CD14-positive monocyte (primary cell): ENCODE data around the gene TANGO6. TPM values are rescaled to one million over a fixed set of nuclear protein-coding genes. Genes with fewer than 3 reads are reported as not detected.
"Not testable (repeated sequence)": the region's sequence is repeated elsewhere in the genome, so short reads cannot be mapped to it uniquely, and the experiment has no call there.

Experiments
- DNase-seq, 3 donors: peaks; one replicate each; pipeline ENCODE4 v3.0.0-alpha.2; 2011 to 2022
- H2AFZ ChIP-seq: 2 replicates; pipeline ENCODE4 v1.6.0; 2012; ENCODE audit warnings: mild to moderate bottlenecking, low read depth, low read length, inconsistent platforms; ENCODE audit not compliant: insufficient read depth, poor library complexity, severe bottlenecking
- H3K27ac ChIP-seq, 2 donors: 1 replicate in 1 of 2; 2 replicates in 1 of 2; pipeline ENCODE4 v1.5.1; 2012 to 2013; ENCODE audit warnings: low read length in 2 of 2, control low read depth in 1 of 2, inconsistent platforms in 1 of 2, low read depth in 1 of 2, mild to moderate bottlenecking in 1 of 2
- H3K27me3 ChIP-seq, 2 donors: one replicate each; pipeline versions ENCODE4 v1.6.0 to v1.6.1; 2011 to 2013; ENCODE audit warnings: low read length in 2 of 2; ENCODE audit not compliant: control insufficient read depth in 2 of 2, insufficient read depth in 2 of 2
- H3K36me3 ChIP-seq, 2 donors: replicated peaks in 1 of 2; 1 replicate in 1 of 2; 2 replicates in 1 of 2; pipeline versions ENCODE4 v1.5.1 to v1.6.1; 2012 to 2013; ENCODE audit warnings: low read length in 2 of 2, control low read depth in 1 of 2, inconsistent platforms in 1 of 2, mild to moderate bottlenecking in 1 of 2; ENCODE audit not compliant: insufficient read depth in 2 of 2, control insufficient read depth in 1 of 2
- H3K4me1 ChIP-seq, 2 donors: 1 replicate in 1 of 2; 2 replicates in 1 of 2; pipeline versions ENCODE4 v1.5.1 to v1.6.1; 2012 to 2013; ENCODE audit warnings: low read length in 2 of 2, control low read depth in 1 of 2, inconsistent platforms in 1 of 2, mild to moderate bottlenecking in 1 of 2, moderate library complexity in 1 of 2; ENCODE audit not compliant: insufficient read depth in 2 of 2, control insufficient read depth in 1 of 2
- H3K4me2 ChIP-seq: replicated peaks from 2 replicates; pipeline ENCODE3; 2012; ENCODE audit warnings: low read length, moderate library complexity, mild to moderate bottlenecking; ENCODE audit not compliant: poor library complexity, severe bottlenecking; ENCODE audit errors: extremely low read depth
- H3K4me3 ChIP-seq, 3 experiments: fragments of 200-600 bp in 1 of 3; sonication (generic) in 1 of 3; replicated peaks in 1 of 3; 1 replicate in 2 of 3; 2 replicates in 1 of 3; pipeline ENCODE4 v1.5.1; 2011 to 2013; ENCODE audit warnings: low read length in 3 of 3, mild to moderate bottlenecking in 3 of 3, control low read depth in 2 of 3, low read depth in 2 of 3, inconsistent platforms in 1 of 3, moderate library complexity in 1 of 3
- H3K79me2 ChIP-seq: 2 replicates; pipeline ENCODE4 v1.6.0; 2012; ENCODE audit warnings: mild to moderate bottlenecking, control low read depth, inconsistent platforms, low read length, moderate library complexity; ENCODE audit not compliant: insufficient read depth
- H3K9ac ChIP-seq: 2 replicates; pipeline ENCODE4 v1.6.0; 2017; ENCODE audit warnings: low read length, mild to moderate bottlenecking; ENCODE audit not compliant: insufficient read depth, poor library complexity, severe bottlenecking
- H3K9me3 ChIP-seq, 2 donors: replicated peaks in 1 of 2; 1 replicate in 1 of 2; 2 replicates in 1 of 2; pipeline versions ENCODE4 v1.5.1 to v1.6.1; 2012 to 2013; ENCODE audit warnings: low read length in 2 of 2, control low read depth in 1 of 2; ENCODE audit not compliant: control insufficient read depth in 1 of 2, insufficient read depth in 1 of 2
- H4K20me1 ChIP-seq: 2 replicates; pipeline ENCODE4 v1.6.0; 2012; ENCODE audit warnings: mild to moderate bottlenecking, low read length, control low read depth, moderate library complexity; ENCODE audit not compliant: insufficient read depth
- H3K27ac Mint-ChIP-seq, 7 donors: one replicate each; pipeline ENCODE4 v1.8.0; 2020; ENCODE audit warnings: mild to moderate bottlenecking in 7 of 7, mixed read lengths in 7 of 7, moderate library complexity in 6 of 7, inconsistent platforms in 2 of 7
- H3K27me3 Mint-ChIP-seq, 3 donors: one replicate each; pipeline ENCODE4 v1.8.0; 2021 to 2022; ENCODE audit warnings: low read depth in 3 of 3, mild to moderate bottlenecking in 3 of 3, mixed read lengths in 3 of 3, moderate library complexity in 3 of 3, inconsistent platforms in 1 of 3
- H3K36me3 Mint-ChIP-seq, 2 donors: one replicate each; pipeline ENCODE4 v1.8.0; 2020; ENCODE audit warnings: mixed read lengths in 2 of 2, inconsistent platforms in 1 of 2, mild to moderate bottlenecking in 1 of 2
- H3K4me1 Mint-ChIP-seq: one replicate; pipeline ENCODE4 v1.8.0; 2020; ENCODE audit warnings: mild to moderate bottlenecking, mixed read lengths
- H3K4me3 Mint-ChIP-seq, 2 donors: one replicate each; pipeline ENCODE4 v1.8.0; 2020; ENCODE audit warnings: mild to moderate bottlenecking in 2 of 2, mixed read lengths in 2 of 2, moderate library complexity in 1 of 2
- H3K9me3 Mint-ChIP-seq, 7 donors: one replicate each; pipeline ENCODE4 v1.8.0; 2020 to 2022; ENCODE audit warnings: mixed read lengths in 7 of 7, mild to moderate bottlenecking in 6 of 7, moderate library complexity in 6 of 7, inconsistent platforms in 2 of 7
- CTCF ChIP-seq: fragments of 200-600 bp; IDR thresholded peaks from one replicate; pipeline ENCODE4 v1.8.0; 2022; ENCODE audit warnings: antibody characterized with exemption, mild to moderate bottlenecking
- WGBS: methylation state at CpG from one replicate; pipeline ENCODE4 v1.1.5; 2013; ENCODE audit warnings: missing lambda C conversion rate; ENCODE audit not compliant: insufficient coverage; 5-methylcytosine and 5-hydroxymethylcytosine counted together
- intact Hi-C, 2 donors: fragments of 100-400 bp; cut with micrococcal nuclease; formaldehyde crosslinking; loops; one replicate each; pipeline versions ENCODE4 v1.15.0 to v1.15.1; 2023
- polyA plus RNA-seq, 3 donors: library from polyadenylated mRNA; depleted of rRNA in 1 of 3; unstranded in 2 of 3; stranded (reverse) in 1 of 3; fragments of 300-500 nt in 2 of 3; fragments of >200 nt in 1 of 3; fragmentation: Illumina TruSeq in 2 of 3; gene quantifications; 1 replicate in 2 of 3; 2 replicates in 1 of 3; pipeline ENCODE4 v1.2.3, GENCODE V29; 2012 to 2021

The TANGO6 gene
- polyA plus RNA-seq, 3 donors: 6.5 to 8.1 (median 7.3) TPM

- H3K27me3 Mint-ChIP-seq: peaks cover 0 to 1% (median 0%) of the 10 kb centered on the region in 3 donors
- no peaks in the 10 kb centered on the region for H3K9me3 Mint-ChIP-seq
- no peak overlapping the region for H3K4me3 Mint-ChIP-seq
- H3K27me3 ChIP-seq: no peaks in the 10 kb centered on the region
- H3K27ac Mint-ChIP-seq: no peak overlapping the region
- no peaks in the 10 kb centered on the region for H3K4me1 ChIP-seq
- no peak overlapping the region for H3K27ac ChIP-seq
- H4K20me1 ChIP-seq: no peaks in the 10 kb centered on the region
- H2AFZ ChIP-seq: no peak overlapping the region
- no peak for DNase-seq
- H3K79me2 ChIP-seq: no peaks in the 10 kb centered on the region
- no CpG with 5 or more reads among the region's 3 CpGs for WGBS
- no peak overlapping the region for H3K4me3 ChIP-seq
- H3K36me3 Mint-ChIP-seq: peaks cover 10 to 18% of the 10 kb centered on the region in 2 donors
- intact Hi-C loops: no loop called here
- no peak overlapping the region for H3K9ac ChIP-seq
- H3K36me3 ChIP-seq: peaks cover 0 to 5% of the 10 kb centered on the region in 2 donors
- peaks cover 14% of the 10 kb centered on the region for H3K4me1 Mint-ChIP-seq
- no peaks in the 10 kb centered on the region for H3K9me3 ChIP-seq
- TF ChIP-seq CTCF: no peak
- no peak overlapping the region for H3K4me2 ChIP-seq
Observed at GRCh38 chr16:69056421-69056820, 213.1 kb downstream of the TANGO6 start.

DNA sequence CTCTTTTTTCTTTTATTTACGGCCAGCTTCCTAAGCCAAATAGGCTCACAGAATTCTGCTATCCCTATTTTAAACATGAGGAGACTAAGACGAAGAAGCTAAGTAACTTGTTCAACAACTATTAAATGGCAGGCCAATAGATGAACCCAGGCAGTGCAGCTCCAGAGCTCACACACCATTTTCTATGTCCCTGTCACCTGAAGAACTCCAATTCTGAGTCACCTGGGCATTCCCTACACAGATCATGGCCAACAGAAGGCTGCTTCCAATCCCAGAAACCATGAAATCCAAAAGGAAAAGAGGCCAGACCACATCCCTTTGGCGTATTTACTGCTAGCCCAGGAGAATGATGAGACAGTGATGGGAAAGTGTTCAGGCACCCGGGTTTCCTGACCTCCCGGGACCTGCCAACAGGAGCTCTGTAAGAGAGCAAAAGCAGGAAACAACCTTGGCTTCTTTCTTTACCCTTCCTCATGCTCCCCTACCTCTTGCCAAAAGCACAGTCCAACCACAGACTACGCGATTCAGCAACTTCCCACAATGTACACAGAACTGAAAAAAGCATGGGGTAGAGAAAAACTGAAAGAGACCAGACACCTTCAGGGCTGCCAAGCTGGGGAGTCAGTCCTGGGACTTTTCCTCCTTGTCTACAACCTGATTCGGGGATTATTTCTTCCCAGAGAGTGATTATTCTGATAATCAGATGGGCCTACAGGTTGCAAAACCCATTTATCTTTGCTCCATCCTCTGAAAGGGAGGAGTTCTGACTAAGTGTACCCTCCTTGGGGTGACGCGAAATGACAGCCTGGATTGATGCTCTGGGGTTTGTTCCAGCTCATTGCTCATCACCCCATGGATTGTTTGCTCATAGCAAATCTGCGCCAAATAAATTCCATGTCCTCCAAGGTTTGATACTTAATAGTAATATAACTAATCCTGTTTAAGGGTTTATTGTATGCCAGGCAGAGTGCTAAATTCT is 214.4 kb downstream of the TANGO6 start:
- intact Hi-C loops: no loop called here
- Histone ChIP-seq H3K9me3 (no peaks in the 10 kb centered on the region), H3K4me1 (no peaks in the 10 kb centered on the region), H4K20me1 (no peaks in the 10 kb centered on the region), H3K27me3 (no peaks in the 10 kb centered on the region), H3K27ac (no peak overlapping the region), H3K79me2 (no peaks in the 10 kb centered on the region), H2AFZ (no peak overlapping the region), H3K4me2 (no peak overlapping the region), H3K4me3 (no peak overlapping the region), H3K9ac (no peak overlapping the region), H3K36me3 (peaks cover 0 to 5% of the 10 kb centered on the region in 2 donors)
- peaks cover 15 to 21% of the 10 kb centered on the region in 2 donors for H3K36me3 Mint-ChIP-seq
- no peak for DNase-seq
- H3K4me1 Mint-ChIP-seq: peaks cover 14% of the 10 kb centered on the region
- 72% methylated on average over 3 of the region's 11 CpGs for WGBS
- TF ChIP-seq CTCF: no peak
- H3K9me3 Mint-ChIP-seq: no peaks in the 10 kb centered on the region
- H3K27ac Mint-ChIP-seq: peak overlapping the region in 3 of 7 donors; percentile 17 to 62 (median 31)
- peaks cover 0 to 1% (median 0%) of the 10 kb centered on the region in 3 donors for H3K27me3 Mint-ChIP-seq
- no peak overlapping the region for H3K4me3 Mint-ChIP-seq

DNA sequence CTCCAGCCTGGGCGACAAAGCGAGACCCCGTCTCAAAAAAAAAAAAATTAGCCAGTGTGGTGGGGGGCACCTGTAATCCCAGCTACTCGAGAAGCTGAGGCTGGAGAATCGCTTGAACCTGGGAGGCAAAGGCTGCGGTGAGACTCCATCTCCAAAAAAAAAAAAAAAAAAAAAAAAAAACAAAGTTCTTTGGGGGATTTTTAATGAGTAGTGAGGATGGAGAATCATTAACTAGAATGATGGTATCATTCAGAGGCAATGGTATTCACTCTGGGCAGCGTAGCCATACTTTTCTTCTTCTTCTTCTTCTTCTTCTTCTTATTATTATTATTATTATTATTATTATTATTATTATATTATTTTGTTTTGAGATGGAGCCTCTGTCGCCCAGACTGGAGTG is 220.2 kb downstream of the TANGO6 start:
- H3K9ac ChIP-seq, H3K4me1 Mint-ChIP-seq, H3K9me3 ChIP-seq, H3K27ac Mint-ChIP-seq, H3K27ac ChIP-seq, H3K27me3 ChIP-seq, H3K9me3 Mint-ChIP-seq, H3K27me3 Mint-ChIP-seq, DNase-seq, H3K4me3 Mint-ChIP-seq, H4K20me1 ChIP-seq, H2AFZ ChIP-seq, H3K79me2 ChIP-seq, H3K4me1 ChIP-seq, intact Hi-C loops, H3K4me2 ChIP-seq, H3K4me3 ChIP-seq: not testable (repeated sequence)
- H3K36me3 ChIP-seq: peaks cover 2 to 10% of the 10 kb centered on the region in 2 donors
- 100% methylated on average over 4 of the region's 8 CpGs for WGBS
- H3K36me3 Mint-ChIP-seq: peaks cover 22 to 33% of the 10 kb centered on the region in 2 donors
